RPMI8226 (cell line): ENCODE measurements around the gene C6.
A peak's percentile ranks its signal among the peaks of the same experiment; 100 is the strongest.
"Not testable (repeated sequence)": the region's sequence is repeated elsewhere in the genome, so short reads cannot be mapped to it uniquely, and the experiment has no call there.

ENCODE experiments used
- DNase-seq: peaks from one replicate; pipeline ENCODE4 v3.0.0-alpha.2; 2015

The C6 gene

GRCh38 chr5:41196197-41196596 lies 17.1 kb downstream of the C6 start:
- DNase-seq, result no peak

GRCh38 chr5:41195228-41195627 lies 18.1 kb downstream of the C6 start:
- no peak for DNase-seq

- no peak for DNase-seq
Measured at GRCh38 chr5:41194339-41194738, 19.0 kb downstream of the C6 start.

- no peak for DNase-seq
Measured at GRCh38 chr5:41193456-41194205, 19.7 kb downstream of the C6 start.

GRCh38 chr5:41191249-41191648 lies 22.1 kb downstream of the C6 start:
- no peak for DNase-seq

- DNase-seq, result no peak
Measured at GRCh38 chr5:41186143-41186542, 27.2 kb downstream of the C6 start.

- not testable (repeated sequence) for DNase-seq
Measured at GRCh38 chr5:41183331-41183730, 30.0 kb downstream of the C6 start.

GRCh38 chr5:41182666-41183065 lies 30.7 kb downstream of the C6 start:
- no peak for DNase-seq

GRCh38 chr5:41181691-41182564 lies 31.4 kb downstream of the C6 start:
- no peak for DNase-seq

- DNase-seq, result no peak
Measured at GRCh38 chr5:41176952-41177351, 36.4 kb downstream of the C6 start.

- DNase-seq, result no peak
Measured at GRCh38 chr5:41172012-41172411, 41.3 kb downstream of the C6 start.

- no peak for DNase-seq
Measured at GRCh38 chr5:41161271-41161670, 52.1 kb downstream of the C6 start.

- DNase-seq, result no peak
Measured at GRCh38 chr5:41157272-41157894, 55.9 kb downstream of the C6 start.

GRCh38 chr5:41156739-41157138 lies 56.6 kb downstream of the C6 start:
- DNase-seq, result no peak

GRCh38 chr5:41154491-41154890 lies 58.8 kb downstream of the C6 start:
- DNase-seq, result no peak

GRCh38 chr5:41151564-41151963 lies 61.8 kb downstream of the C6 start:
- no peak for DNase-seq

GRCh38 chr5:41148448-41148847 lies 64.9 kb downstream of the C6 start:
- no peak for DNase-seq

GRCh38 chr5:41145306-41145705 lies 68.0 kb downstream of the C6 start:
- no peak for DNase-seq

GRCh38 chr5:41143131-41143901 lies 70.0 kb downstream of the C6 start:
- DNase-seq, result no peak

- no peak for DNase-seq
Measured at GRCh38 chr5:41127967-41128690, 85.2 kb downstream of the C6 start.

- peak; percentile 46 for DNase-seq
Measured at GRCh38 chr5:41122459-41122858, 90.9 kb downstream of the C6 start.

- DNase-seq, result no peak
Measured at GRCh38 chr5:41120600-41120999, 92.7 kb downstream of the C6 start.
